ENCODE data around the gene ZNF365.

DNA sequence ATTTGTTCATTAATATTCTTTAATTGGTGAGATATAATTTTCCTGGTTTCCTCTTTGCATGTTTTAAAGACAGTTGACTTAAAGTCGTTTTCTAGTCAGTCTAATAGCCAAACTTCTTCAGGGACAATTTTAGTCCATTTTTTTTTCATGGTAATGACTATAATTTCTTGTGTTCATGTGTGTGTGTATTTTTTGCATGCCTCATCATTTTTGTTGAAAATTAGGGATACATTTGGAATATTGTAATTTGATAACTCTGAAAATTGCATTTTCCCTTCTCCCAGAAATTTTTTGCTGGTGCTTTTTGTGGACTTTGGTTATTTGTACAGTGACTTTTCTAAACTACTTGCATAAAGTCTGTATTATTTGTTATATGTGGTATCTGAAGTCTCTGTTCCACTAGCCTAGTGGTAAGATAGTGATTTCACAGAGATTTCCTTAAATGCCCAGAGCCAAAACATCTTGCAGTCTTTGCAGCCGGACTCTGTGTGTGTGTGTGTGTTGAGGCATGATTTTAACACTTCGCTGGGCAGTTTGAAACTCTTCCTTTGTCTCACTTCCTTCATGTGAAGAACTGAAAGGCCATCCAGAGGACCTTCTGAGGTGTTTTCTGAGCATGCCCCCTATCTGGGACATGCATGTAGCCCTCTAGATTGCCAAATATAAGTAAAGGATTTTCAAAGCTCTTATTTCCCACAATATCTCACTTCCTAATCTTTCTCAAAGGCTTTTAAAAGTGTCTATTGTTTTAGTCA lies 40.9 kb upstream of the ZNF365 start:
- TF ChIP-seq, protein P1, sequence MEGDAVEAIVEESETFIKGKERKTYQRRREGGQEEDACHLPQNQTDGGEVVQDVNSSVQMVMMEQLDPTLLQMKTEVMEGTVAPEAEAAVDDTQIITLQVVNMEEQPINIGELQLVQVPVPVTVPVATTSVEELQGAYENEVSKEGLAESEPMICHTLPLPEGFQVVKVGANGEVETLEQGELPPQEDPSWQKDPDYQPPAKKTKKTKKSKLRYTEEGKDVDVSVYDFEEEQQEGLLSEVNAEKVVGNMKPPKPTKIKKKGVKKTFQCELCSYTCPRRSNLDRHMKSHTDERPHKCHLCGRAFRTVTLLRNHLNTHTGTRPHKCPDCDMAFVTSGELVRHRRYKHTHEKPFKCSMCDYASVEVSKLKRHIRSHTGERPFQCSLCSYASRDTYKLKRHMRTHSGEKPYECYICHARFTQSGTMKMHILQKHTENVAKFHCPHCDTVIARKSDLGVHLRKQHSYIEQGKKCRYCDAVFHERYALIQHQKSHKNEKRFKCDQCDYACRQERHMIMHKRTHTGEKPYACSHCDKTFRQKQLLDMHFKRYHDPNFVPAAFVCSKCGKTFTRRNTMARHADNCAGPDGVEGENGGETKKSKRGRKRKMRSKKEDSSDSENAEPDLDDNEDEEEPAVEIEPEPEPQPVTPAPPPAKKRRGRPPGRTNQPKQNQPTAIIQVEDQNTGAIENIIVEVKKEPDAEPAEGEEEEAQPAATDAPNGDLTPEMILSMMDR (IDR thresholded peaks at IDR 0.05): no peak
- TF ChIP-seq EZH2 (IDR thresholded peaks at IDR 0.05): no peak
- TF ChIP-seq EZH2phosphoT487 (IDR thresholded peaks at IDR 0.05): no peak
